Dendritic cell treated with granulocyte-macrophage colony-stimulating factor and Interleukin-4, amounts not matched to agents 40 ng/mL and 50 ng/mL, for 4 days (primary cell): ENCODE measurements around the gene SYTL2.
"Not testable (repeated sequence)": the region's sequence is repeated elsewhere in the genome, so short reads cannot be mapped to it uniquely, and the experiment has no call there.

Source experiments
- H3K27ac Mint-ChIP-seq: one replicate; pipeline ENCODE4 v1.8.0; 2022; ENCODE audit warnings: mild to moderate bottlenecking, mixed read lengths
- H3K27me3 Mint-ChIP-seq: one replicate; pipeline ENCODE4 v1.8.0; 2022; ENCODE audit warnings: mild to moderate bottlenecking, mixed read lengths
- H3K36me3 Mint-ChIP-seq: one replicate; pipeline ENCODE4 v1.8.0; 2022; ENCODE audit warnings: low read depth, mixed read lengths
- H3K4me1 Mint-ChIP-seq: one replicate; pipeline ENCODE4 v1.8.0; 2022; ENCODE audit warnings: low read depth, mixed read lengths
- H3K4me3 Mint-ChIP-seq: one replicate; pipeline ENCODE4 v1.8.0; 2022; ENCODE audit warnings: mild to moderate bottlenecking, moderate library complexity, mixed read lengths
- H3K9me3 Mint-ChIP-seq: one replicate; pipeline ENCODE4 v1.8.0; 2022; ENCODE audit warnings: mixed read lengths
- intact Hi-C: fragments of 100-400 bp; cut with micrococcal nuclease; formaldehyde crosslinking; loops from one replicate; pipeline ENCODE4 v1.15.0; 2022

Gene SYTL2

DNA sequence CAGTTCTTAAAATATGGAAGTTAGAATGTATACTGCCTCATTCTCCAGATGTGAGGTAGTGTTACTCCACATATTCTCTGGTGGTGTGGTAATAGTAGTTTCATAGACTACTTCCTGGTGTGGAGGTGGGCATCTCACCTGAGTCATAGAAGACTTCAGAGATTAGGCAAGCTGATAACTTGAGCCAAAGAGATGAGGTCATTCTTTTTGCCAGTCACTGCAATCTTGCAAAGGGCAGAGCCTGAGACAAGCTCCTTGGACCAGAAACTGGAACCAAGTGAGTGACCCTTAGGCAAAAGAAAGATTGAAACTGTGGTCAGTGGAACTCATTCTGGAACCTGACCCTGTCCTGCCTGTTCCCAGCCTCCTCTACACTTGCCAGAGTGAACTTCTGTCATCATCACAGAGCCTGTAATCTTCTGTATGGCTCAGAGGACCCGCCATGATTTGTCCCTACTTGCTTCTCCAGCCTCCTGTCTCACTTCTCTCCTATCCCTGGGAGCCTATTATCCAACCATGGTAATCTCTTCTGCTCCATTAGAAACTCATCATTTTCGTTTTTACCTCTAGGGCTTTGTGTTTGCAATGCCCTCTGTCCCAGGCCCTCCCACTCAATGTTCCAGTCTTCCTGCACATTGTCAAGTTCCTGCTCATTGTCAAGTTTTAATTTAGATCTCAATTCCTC is 33.6 kb upstream of the SYTL2 start:
- intact Hi-C loops = no loop called here
- Mint-ChIP-seq H3K27me3 (no peaks in the 10 kb centered on the region), H3K36me3 (no peaks in the 10 kb centered on the region), H3K27ac (no peak overlapping the region), H3K4me1 (peaks cover 6% of the 10 kb centered on the region), H3K4me3 (no peak overlapping the region), H3K9me3 (no peaks in the 10 kb centered on the region)

- Mint-ChIP-seq H3K27me3 (no peaks in the 10 kb centered on the region), H3K4me1 (peaks cover 6% of the 10 kb centered on the region), H3K4me3 (no peak overlapping the region), H3K36me3 (no peaks in the 10 kb centered on the region), H3K9me3 (no peaks in the 10 kb centered on the region), H3K27ac (no peak overlapping the region)
- intact Hi-C loops = no loop called here
These were observed 33.0 kb upstream of the SYTL2 start for GRCh38 chr11:85843929-85844328.

DNA sequence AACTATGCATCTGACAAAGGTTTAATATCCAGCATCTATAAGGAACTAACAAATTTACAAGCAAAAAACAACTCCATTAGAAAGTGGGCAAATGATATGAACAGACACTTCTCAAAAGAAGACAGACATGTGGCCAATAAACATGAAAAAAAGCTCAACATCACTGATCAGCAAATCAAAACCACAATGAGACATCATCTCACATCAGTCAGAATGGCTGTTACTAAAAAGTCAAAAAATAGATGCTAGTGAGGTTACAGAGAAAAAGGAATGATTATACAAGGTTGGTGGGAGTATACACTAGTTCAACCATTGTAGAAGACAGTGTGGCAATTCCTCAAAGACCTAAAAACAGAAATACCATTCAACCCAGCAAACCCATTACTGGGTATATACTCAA is 30.0 kb upstream of the SYTL2 start:
- H3K27ac Mint-ChIP-seq, H3K36me3 Mint-ChIP-seq, H3K4me1 Mint-ChIP-seq, H3K27me3 Mint-ChIP-seq, H3K4me3 Mint-ChIP-seq, intact Hi-C loops, H3K9me3 Mint-ChIP-seq: not testable (repeated sequence)

DNA sequence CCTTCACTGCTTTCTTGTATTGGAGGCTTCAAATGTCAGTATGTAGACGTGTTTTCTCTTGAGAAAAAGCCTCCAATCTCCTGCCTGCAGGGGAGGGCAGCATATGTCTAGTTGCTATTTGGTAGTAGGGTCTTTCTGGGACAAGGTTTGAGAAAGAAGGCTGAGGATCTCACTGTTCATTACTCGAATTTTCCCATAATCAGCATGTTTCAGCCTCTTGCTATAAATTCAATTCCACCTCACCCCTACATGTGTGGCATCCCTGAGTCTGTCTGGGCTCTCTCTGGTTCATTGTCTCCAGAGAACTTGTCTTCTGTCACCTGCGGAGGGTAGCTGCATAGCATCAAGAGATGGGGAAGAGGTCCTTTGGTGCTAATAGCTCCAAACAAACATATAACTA is 24.8 kb upstream of the SYTL2 start:
- Mint-ChIP-seq H3K4me3 (no peak overlapping the region), H3K4me1 (peaks cover 3% of the 10 kb centered on the region), H3K9me3 (peaks cover 13% of the 10 kb centered on the region), H3K27ac (no peak overlapping the region), H3K36me3 (no peaks in the 10 kb centered on the region), H3K27me3 (no peaks in the 10 kb centered on the region)
- intact Hi-C loops = no loop called here

DNA sequence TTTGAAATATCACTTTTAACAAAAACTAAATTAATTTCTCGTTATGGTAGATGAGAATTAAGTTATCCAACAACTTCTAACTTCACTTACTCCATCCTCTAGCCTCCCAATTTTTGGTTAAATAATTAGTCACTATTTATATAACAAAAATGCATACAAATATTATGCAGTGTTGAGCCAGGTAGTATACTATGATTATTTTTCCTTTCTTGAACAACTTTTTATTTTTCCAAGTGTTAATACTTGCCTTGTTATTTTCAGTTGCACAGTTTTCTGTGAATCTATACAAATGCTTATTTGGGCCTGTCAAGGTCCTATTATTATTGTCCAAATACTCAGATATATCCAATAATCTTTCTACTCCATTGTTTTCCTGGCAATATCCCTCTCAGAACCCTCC is 24.3 kb upstream of the SYTL2 start:
- Mint-ChIP-seq H3K4me3 (no peak overlapping the region), H3K36me3 (no peaks in the 10 kb centered on the region), H3K27ac (no peak overlapping the region), H3K9me3 (peaks cover 13% of the 10 kb centered on the region), H3K4me1 (peaks cover 7% of the 10 kb centered on the region), H3K27me3 (no peaks in the 10 kb centered on the region)
- intact Hi-C loops = no loop called here

DNA sequence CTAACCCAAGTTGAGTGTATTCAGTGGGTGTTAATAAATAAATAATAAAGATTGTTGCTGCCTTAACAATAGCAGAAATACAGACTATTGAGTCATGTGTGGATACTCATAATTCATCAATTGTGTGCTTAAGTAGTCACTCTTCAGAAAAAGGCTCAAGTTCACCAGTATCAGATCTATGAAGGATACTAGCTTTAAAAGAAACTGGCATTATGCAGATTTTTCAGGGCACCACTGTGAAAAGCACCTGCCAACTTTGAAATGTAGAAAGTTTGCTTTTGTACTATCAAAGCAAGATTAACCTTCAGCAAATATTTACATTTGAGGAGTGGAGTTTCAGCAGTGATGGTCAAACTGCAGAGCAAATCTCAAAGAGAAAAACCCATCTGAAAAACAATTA is 20.1 kb upstream of the SYTL2 start:
- H3K27ac Mint-ChIP-seq = no peak overlapping the region
- H3K36me3 Mint-ChIP-seq = no peaks in the 10 kb centered on the region
- H3K4me1 Mint-ChIP-seq = peaks cover 7% of the 10 kb centered on the region
- peaks cover 9% of the 10 kb centered on the region for H3K9me3 Mint-ChIP-seq
- intact Hi-C loops = no loop called here
- peaks cover 3% of the 10 kb centered on the region for H3K27me3 Mint-ChIP-seq
- no peak overlapping the region for H3K4me3 Mint-ChIP-seq

- Mint-ChIP-seq H3K27ac (no peak overlapping the region), H3K36me3 (no peaks in the 10 kb centered on the region), H3K27me3 (peaks cover 3% of the 10 kb centered on the region), H3K4me3 (no peak overlapping the region), H3K4me1 (peaks cover 7% of the 10 kb centered on the region), H3K9me3 (no peaks in the 10 kb centered on the region)
- intact Hi-C loops = loop anchor here (10.0 kb wide), 1 partner anchor 134 kb away; no protein-coding TSS in a partner anchor
These were observed 18.2 kb upstream of the SYTL2 start for GRCh38 chr11:85829172-85829571.

GRCh38 chr11:85828640-85828978 is 17.7 kb upstream of the SYTL2 start:
- Mint-ChIP-seq H3K27me3 (peaks cover 4% of the 10 kb centered on the region), H3K4me3 (no peak overlapping the region), H3K4me1 (peaks cover 7% of the 10 kb centered on the region), H3K36me3 (no peaks in the 10 kb centered on the region), H3K9me3 (no peaks in the 10 kb centered on the region), H3K27ac (no peak overlapping the region)
- intact Hi-C loops = loop anchor here (10.0 kb wide), 1 partner anchor 134 kb away; no protein-coding TSS in a partner anchor

DNA sequence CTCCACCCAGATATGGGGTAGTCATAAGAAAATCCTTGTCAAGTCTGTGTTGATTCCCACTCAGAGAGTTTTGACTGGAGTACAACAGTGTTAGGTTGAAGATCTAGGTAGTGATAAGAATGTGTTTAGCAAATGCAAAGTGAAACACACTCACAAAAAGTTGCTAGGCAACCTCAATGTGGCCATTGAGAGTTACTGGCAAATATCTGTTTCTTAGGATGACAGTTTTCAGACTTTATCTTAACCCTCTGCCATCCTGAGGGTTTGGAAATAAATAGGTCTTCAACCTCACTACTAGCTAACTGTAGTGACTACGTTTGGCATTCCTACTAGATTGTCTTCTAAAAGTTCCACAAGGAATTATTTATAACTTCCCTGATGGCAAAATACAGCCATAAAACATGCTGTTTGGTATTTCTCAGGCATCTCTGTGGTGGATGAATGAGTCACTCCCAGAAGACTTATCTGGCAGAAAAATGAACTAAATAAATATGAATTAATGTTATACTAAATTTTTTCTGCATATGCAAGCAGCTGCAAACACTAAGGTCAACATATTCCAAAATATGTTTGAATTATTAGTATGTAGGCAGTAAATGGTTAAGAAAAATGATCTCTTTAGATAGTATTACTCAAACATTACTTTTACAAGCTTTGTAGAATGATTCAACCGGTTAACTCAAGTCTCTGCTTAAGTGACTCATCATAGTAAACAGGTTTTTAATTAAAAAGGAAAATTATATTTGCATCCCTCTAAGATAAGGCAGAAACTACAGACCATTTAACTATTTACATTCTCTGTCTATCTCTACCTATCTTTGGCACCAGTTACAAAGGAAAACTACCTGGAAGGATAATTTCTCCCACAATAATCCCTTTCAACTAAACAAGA is 17.1 kb upstream of the SYTL2 start:
- H3K4me3 Mint-ChIP-seq = no peak overlapping the region

DNA sequence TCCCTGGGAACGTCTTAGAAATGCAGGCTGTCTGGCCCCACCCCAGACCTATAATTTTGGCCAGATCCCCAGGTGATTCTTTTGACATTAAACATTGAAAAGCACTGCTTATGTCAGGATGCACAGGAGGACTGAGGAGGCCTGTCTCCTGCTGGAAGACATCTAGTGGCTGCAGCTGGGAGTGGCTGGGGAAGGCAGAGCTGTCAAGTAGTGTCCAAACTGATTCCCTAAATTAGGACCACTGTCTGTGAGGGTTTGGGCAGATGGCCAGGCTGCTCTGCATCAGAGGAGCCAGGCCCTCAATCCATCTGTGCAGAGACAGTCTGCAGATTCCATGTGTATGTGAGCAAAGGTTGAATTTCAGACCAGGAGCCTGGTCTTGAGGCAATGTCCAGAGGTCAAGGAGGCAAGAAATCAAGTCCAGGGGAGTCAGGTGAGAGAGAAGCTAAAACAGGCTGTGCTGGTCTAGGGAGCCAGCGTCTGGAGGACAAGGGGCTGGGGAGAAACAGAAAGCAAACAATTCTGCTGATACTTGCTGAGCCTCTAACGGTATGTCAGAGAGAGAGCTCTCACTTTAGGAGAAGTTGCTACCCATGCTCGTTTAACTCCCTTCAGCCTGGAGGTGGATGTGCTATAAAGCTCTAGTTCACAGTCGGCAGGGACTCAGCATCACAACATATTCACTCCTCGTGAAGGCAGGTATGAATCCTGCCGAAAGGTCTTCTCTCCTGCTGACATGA is 15.3 kb upstream of the SYTL2 start:
- Mint-ChIP-seq H3K36me3 (no peaks in the 10 kb centered on the region), H3K27me3 (peaks cover 4% of the 10 kb centered on the region), H3K9me3 (no peaks in the 10 kb centered on the region), H3K4me1 (peaks cover 7% of the 10 kb centered on the region), H3K27ac (no peak overlapping the region), H3K4me3 (no peak overlapping the region)
- intact Hi-C loops = loop anchor here (10.0 kb wide), 1 partner anchor 131 kb away; no protein-coding TSS in a partner anchor

More for the DNA sequence above, 17.1 kb upstream of the SYTL2 start:
- Mint-ChIP-seq H3K9me3 (no peaks in the 10 kb centered on the region), H3K36me3 (no peaks in the 10 kb centered on the region), H3K27ac (no peak overlapping the region), H3K27me3 (peaks cover 4% of the 10 kb centered on the region), H3K4me1 (peaks cover 7% of the 10 kb centered on the region)
- intact Hi-C loops = loop anchor here (10.0 kb wide), 1 partner anchor 133 kb away; no protein-coding TSS in a partner anchor

DNA sequence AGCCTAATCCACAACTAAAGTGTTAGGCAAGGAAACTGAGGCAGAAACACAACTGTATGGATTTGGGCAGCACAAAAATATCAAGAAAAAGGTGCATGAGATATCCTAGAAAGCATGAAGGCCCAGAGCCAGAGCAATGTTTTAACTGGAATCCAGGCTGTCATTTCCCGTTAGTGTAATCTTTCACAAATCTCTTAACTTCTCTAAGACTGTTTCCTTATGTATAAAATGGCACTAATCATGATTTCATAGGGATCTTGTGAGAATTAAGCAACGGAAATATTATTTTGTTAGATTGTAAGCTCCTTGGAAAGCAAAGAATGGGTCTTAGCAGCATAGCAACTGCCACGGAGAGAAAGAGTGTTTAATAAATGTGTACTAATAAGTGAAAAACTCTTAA is 14.7 kb upstream of the SYTL2 start:
- H3K27ac Mint-ChIP-seq = no peak overlapping the region
- H3K4me3 Mint-ChIP-seq = no peak overlapping the region
- no peaks in the 10 kb centered on the region for H3K9me3 Mint-ChIP-seq
- intact Hi-C loops = loop anchor here (10.0 kb wide), 1 partner anchor 131 kb away; no protein-coding TSS in a partner anchor
- peaks cover 4% of the 10 kb centered on the region for H3K27me3 Mint-ChIP-seq
- H3K4me1 Mint-ChIP-seq = peaks cover 3% of the 10 kb centered on the region
- no peaks in the 10 kb centered on the region for H3K36me3 Mint-ChIP-seq

DNA sequence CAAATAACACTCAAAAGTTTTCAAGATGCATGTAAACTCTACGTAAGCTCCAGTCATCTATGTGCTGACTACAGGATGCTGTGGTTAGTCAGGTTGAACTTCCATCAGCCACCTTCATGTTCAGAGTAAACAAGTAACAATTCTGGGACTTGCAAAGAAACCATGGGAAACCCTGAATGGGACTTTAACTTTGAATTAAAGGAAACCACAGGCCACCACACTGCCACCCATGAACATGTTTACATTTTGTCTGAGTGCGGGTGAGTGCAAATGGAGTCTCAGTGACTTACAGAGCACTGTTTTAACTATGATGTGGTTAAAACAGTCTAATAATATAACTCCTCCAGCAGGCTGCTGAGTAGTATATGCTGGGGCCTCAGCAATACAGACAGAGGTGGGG is 12.9 kb upstream of the SYTL2 start:
- no peaks in the 10 kb centered on the region for H3K36me3 Mint-ChIP-seq
- peaks cover 4% of the 10 kb centered on the region for H3K27me3 Mint-ChIP-seq
- no peaks in the 10 kb centered on the region for H3K4me1 Mint-ChIP-seq
- H3K9me3 Mint-ChIP-seq = no peaks in the 10 kb centered on the region
- H3K27ac Mint-ChIP-seq = no peak overlapping the region
- intact Hi-C loops = loop anchor here (10.0 kb wide), 1 partner anchor 129 kb away; no protein-coding TSS in a partner anchor
- H3K4me3 Mint-ChIP-seq = no peak overlapping the region

GRCh38 chr11:85822814-85823213 is 11.9 kb upstream of the SYTL2 start:
- H3K27me3 Mint-ChIP-seq = peaks cover 4% of the 10 kb centered on the region
- no peak overlapping the region for H3K27ac Mint-ChIP-seq
- intact Hi-C loops = loop anchor here (10.0 kb wide), 1 partner anchor 128 kb away; no protein-coding TSS in a partner anchor
- no peaks in the 10 kb centered on the region for H3K4me1 Mint-ChIP-seq
- no peak overlapping the region for H3K4me3 Mint-ChIP-seq
- no peaks in the 10 kb centered on the region for H3K36me3 Mint-ChIP-seq
- H3K9me3 Mint-ChIP-seq = no peaks in the 10 kb centered on the region

DNA sequence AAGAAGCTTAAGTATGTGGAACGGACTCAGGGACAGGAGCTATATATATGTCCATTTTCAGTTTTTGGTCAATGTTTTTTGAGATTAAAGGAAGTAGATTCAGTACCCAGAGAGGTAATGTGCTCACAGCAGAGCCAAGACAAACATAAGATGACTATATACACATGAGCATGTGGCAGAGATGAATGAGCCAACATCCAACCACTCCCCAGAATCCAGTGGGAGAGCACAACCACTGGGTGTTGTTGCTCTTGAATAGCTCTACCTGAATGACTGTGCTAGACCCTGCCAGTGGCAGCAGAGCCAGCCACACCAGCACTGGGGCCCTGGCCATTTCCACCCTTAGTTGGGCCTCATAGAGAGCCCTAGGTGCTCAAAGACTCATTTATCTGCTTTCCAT is 10.7 kb upstream of the SYTL2 start:
- H3K27ac Mint-ChIP-seq = no peak overlapping the region
- peaks cover 4% of the 10 kb centered on the region for H3K27me3 Mint-ChIP-seq
- H3K4me3 Mint-ChIP-seq = no peak overlapping the region
- H3K9me3 Mint-ChIP-seq = no peaks in the 10 kb centered on the region
- H3K36me3 Mint-ChIP-seq = no peaks in the 10 kb centered on the region
- no peaks in the 10 kb centered on the region for H3K4me1 Mint-ChIP-seq
- intact Hi-C loops = loop anchor here (10.0 kb wide), 1 partner anchor 127 kb away; no protein-coding TSS in a partner anchor
